ENCODE results near the gene SOWAHC.
"Not testable (repeated sequence)": the region's sequence is repeated elsewhere in the genome, so short reads cannot be mapped to it uniquely, and the experiment has no call there.

Gene SOWAHC

GRCh38 chr2:109637749-109638570, 23.8 kb downstream of the SOWAHC start:
- Histone ChIP-seq H3K36me3 (ENCODE audit: control insufficient read depth, insufficient read depth, low read length) (no peaks in the 10 kb centered on the region), H3K9me3 (ENCODE audit: control insufficient read depth, insufficient read depth, low read length) (no peaks in the 10 kb centered on the region), H3K27me3 (ENCODE audit: control insufficient read depth, insufficient read depth, low read length) (no peaks in the 10 kb centered on the region), H3K4me1 (ENCODE audit: control insufficient read depth, insufficient read depth, low read length) (no peaks in the 10 kb centered on the region), H3K4me3 (ENCODE audit: low read depth, low read length) (no peak overlapping the region), H3K9ac (ENCODE audit: low read depth, low read length) (no peak overlapping the region)

GRCh38 chr2:109638795-109639194, 24.6 kb downstream of the SOWAHC start:
- H3K4me1 ChIP-seq (ENCODE audit: control insufficient read depth, insufficient read depth, low read length): no peaks in the 10 kb centered on the region

GRCh38 chr2:109640000-109640399, 25.8 kb downstream of the SOWAHC start:
- not testable (repeated sequence) for H3K36me3 ChIP-seq (ENCODE audit: control insufficient read depth, insufficient read depth, low read length); H3K4me1 ChIP-seq (ENCODE audit: control insufficient read depth, insufficient read depth, low read length); H3K9me3 ChIP-seq (ENCODE audit: control insufficient read depth, insufficient read depth, low read length); H3K27me3 ChIP-seq (ENCODE audit: control insufficient read depth, insufficient read depth, low read length); H3K4me3 ChIP-seq (ENCODE audit: low read depth, low read length); H3K9ac ChIP-seq (ENCODE audit: low read depth, low read length)

More at GRCh38 chr2:109638795-109639194, 24.6 kb downstream of the SOWAHC start:
- H3K4me3 ChIP-seq (ENCODE audit: low read depth, low read length): no peak overlapping the region
- no peaks in the 10 kb centered on the region for H3K27me3 ChIP-seq (ENCODE audit: control insufficient read depth, insufficient read depth, low read length)
- H3K36me3 ChIP-seq (ENCODE audit: control insufficient read depth, insufficient read depth, low read length): no peaks in the 10 kb centered on the region
- no peaks in the 10 kb centered on the region for H3K9me3 ChIP-seq (ENCODE audit: control insufficient read depth, insufficient read depth, low read length)
- no peak overlapping the region for H3K9ac ChIP-seq (ENCODE audit: low read depth, low read length)

- Histone ChIP-seq H3K27me3 (ENCODE audit: control insufficient read depth, insufficient read depth, low read length) (no peaks in the 10 kb centered on the region), H3K9ac (ENCODE audit: low read depth, low read length) (no peak overlapping the region)
These were observed 30.6 kb downstream of the SOWAHC start for GRCh38 chr2:109644571-109645275.

GRCh38 chr2:109645412-109646184, 31.4 kb downstream of the SOWAHC start:
- H3K36me3 ChIP-seq (ENCODE audit: control insufficient read depth, insufficient read depth, low read length): no peaks in the 10 kb centered on the region
- no peaks in the 10 kb centered on the region for H3K27me3 ChIP-seq (ENCODE audit: control insufficient read depth, insufficient read depth, low read length)
- no peaks in the 10 kb centered on the region for H3K9me3 ChIP-seq (ENCODE audit: control insufficient read depth, insufficient read depth, low read length)
- no peak overlapping the region for H3K9ac ChIP-seq (ENCODE audit: low read depth, low read length)
- H3K4me1 ChIP-seq (ENCODE audit: control insufficient read depth, insufficient read depth, low read length): peaks cover 10% of the 10 kb centered on the region
- H3K4me3 ChIP-seq (ENCODE audit: low read depth, low read length): no peak overlapping the region

More at GRCh38 chr2:109644571-109645275, 30.6 kb downstream of the SOWAHC start:
- Histone ChIP-seq H3K9me3 (ENCODE audit: control insufficient read depth, insufficient read depth, low read length) (no peaks in the 10 kb centered on the region), H3K4me1 (ENCODE audit: control insufficient read depth, insufficient read depth, low read length) (peaks cover 10% of the 10 kb centered on the region), H3K36me3 (ENCODE audit: control insufficient read depth, insufficient read depth, low read length) (no peaks in the 10 kb centered on the region), H3K4me3 (ENCODE audit: low read depth, low read length) (no peak overlapping the region)

GRCh38 chr2:109646961-109647360, 32.8 kb downstream of the SOWAHC start:
- peaks cover 10% of the 10 kb centered on the region for H3K4me1 ChIP-seq (ENCODE audit: control insufficient read depth, insufficient read depth, low read length)

GRCh38 chr2:109647636-109648035, 33.5 kb downstream of the SOWAHC start:
- H3K4me1 ChIP-seq (ENCODE audit: control insufficient read depth, insufficient read depth, low read length): peaks cover 10% of the 10 kb centered on the region
- no peaks in the 10 kb centered on the region for H3K9me3 ChIP-seq (ENCODE audit: control insufficient read depth, insufficient read depth, low read length)
- H3K9ac ChIP-seq (ENCODE audit: low read depth, low read length): no peak overlapping the region
- no peaks in the 10 kb centered on the region for H3K27me3 ChIP-seq (ENCODE audit: control insufficient read depth, insufficient read depth, low read length)
- peaks cover 4% of the 10 kb centered on the region for H3K36me3 ChIP-seq (ENCODE audit: control insufficient read depth, insufficient read depth, low read length)
- no peak overlapping the region for H3K4me3 ChIP-seq (ENCODE audit: low read depth, low read length)

More at GRCh38 chr2:109646961-109647360, 32.8 kb downstream of the SOWAHC start:
- Histone ChIP-seq H3K36me3 (ENCODE audit: control insufficient read depth, insufficient read depth, low read length) (peaks cover 4% of the 10 kb centered on the region), H3K4me3 (ENCODE audit: low read depth, low read length) (no peak overlapping the region), H3K9me3 (ENCODE audit: control insufficient read depth, insufficient read depth, low read length) (no peaks in the 10 kb centered on the region), H3K9ac (ENCODE audit: low read depth, low read length) (no peak overlapping the region), H3K27me3 (ENCODE audit: control insufficient read depth, insufficient read depth, low read length) (no peaks in the 10 kb centered on the region)

- Histone ChIP-seq H3K9ac (ENCODE audit: low read depth, low read length) (no peak overlapping the region), H3K9me3 (ENCODE audit: control insufficient read depth, insufficient read depth, low read length) (no peaks in the 10 kb centered on the region), H3K36me3 (ENCODE audit: control insufficient read depth, insufficient read depth, low read length) (peaks cover 4% of the 10 kb centered on the region), H3K27me3 (ENCODE audit: control insufficient read depth, insufficient read depth, low read length) (no peaks in the 10 kb centered on the region), H3K4me1 (ENCODE audit: control insufficient read depth, insufficient read depth, low read length) (peaks cover 10% of the 10 kb centered on the region), H3K4me3 (ENCODE audit: low read depth, low read length) (no peak overlapping the region)
These were observed 33.9 kb downstream of the SOWAHC start for GRCh38 chr2:109648041-109648527.

- Histone ChIP-seq H3K4me3 (ENCODE audit: low read depth, low read length) (no peak overlapping the region), H3K27me3 (ENCODE audit: control insufficient read depth, insufficient read depth, low read length) (no peaks in the 10 kb centered on the region), H3K9ac (ENCODE audit: low read depth, low read length) (no peak overlapping the region), H3K36me3 (ENCODE audit: control insufficient read depth, insufficient read depth, low read length) (peaks cover 4% of the 10 kb centered on the region), H3K9me3 (ENCODE audit: control insufficient read depth, insufficient read depth, low read length) (no peaks in the 10 kb centered on the region), H3K4me1 (ENCODE audit: control insufficient read depth, insufficient read depth, low read length) (peaks cover 7% of the 10 kb centered on the region)
These were observed 35.9 kb downstream of the SOWAHC start for GRCh38 chr2:109649736-109650695.

GRCh38 chr2:109654326-109655050, 40.3 kb downstream of the SOWAHC start:
- no peaks in the 10 kb centered on the region for H3K9me3 ChIP-seq (ENCODE audit: control insufficient read depth, insufficient read depth, low read length)
- no peaks in the 10 kb centered on the region for H3K27me3 ChIP-seq (ENCODE audit: control insufficient read depth, insufficient read depth, low read length)
- H3K4me3 ChIP-seq (ENCODE audit: low read depth, low read length): no peak overlapping the region
- no peak overlapping the region for H3K9ac ChIP-seq (ENCODE audit: low read depth, low read length)
- peaks cover 4% of the 10 kb centered on the region for H3K36me3 ChIP-seq (ENCODE audit: control insufficient read depth, insufficient read depth, low read length)
- H3K4me1 ChIP-seq (ENCODE audit: control insufficient read depth, insufficient read depth, low read length): no peaks in the 10 kb centered on the region
